HG03521 (cell line): ENCODE data around the gene DUS3L.

Experiments used
- ATAC-seq: cut with Tn5 transposase; IDR thresholded peaks from one replicate; pipeline ENCODE4 v1.9.1; 2021; ENCODE audit warnings: mild to moderate bottlenecking, moderate library complexity; ENCODE audit not compliant: unreplicated experiment

Gene DUS3L

DNA sequence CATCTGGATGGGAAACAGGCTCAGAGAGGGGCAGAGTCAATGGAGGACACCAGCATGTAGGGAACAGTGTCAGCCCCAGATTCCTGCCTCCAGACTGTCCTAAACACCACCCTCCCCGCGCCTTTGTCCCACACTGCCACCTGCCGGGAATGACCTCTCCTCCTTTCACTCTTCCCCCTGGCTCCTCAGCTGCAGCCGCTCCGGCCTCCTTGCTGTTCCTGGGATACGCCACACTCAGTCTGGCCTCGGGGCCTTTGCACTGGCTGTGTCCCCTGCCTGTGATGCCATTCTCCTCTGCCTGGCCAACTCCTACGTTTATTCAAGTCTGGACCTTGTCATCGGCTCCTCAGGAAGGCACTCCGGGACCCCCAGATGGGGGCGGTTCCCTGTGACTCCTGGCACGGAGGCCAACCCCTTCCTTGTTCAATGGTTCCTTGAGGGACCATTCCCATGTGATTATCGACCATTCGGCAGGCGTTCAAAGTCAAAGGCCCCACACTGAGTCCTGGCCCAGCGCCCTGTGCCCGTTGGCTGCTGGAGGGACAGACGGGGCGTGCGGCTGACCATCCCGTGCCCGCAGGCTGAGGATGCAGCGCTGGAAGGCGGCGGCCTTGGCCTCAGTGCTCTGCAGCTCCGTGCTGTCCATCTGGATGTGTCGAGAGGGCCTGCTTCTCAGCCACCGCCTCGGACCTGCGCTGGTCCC, 32.8 kb upstream of the DUS3L start:
- no peak for ATAC-seq

DNA sequence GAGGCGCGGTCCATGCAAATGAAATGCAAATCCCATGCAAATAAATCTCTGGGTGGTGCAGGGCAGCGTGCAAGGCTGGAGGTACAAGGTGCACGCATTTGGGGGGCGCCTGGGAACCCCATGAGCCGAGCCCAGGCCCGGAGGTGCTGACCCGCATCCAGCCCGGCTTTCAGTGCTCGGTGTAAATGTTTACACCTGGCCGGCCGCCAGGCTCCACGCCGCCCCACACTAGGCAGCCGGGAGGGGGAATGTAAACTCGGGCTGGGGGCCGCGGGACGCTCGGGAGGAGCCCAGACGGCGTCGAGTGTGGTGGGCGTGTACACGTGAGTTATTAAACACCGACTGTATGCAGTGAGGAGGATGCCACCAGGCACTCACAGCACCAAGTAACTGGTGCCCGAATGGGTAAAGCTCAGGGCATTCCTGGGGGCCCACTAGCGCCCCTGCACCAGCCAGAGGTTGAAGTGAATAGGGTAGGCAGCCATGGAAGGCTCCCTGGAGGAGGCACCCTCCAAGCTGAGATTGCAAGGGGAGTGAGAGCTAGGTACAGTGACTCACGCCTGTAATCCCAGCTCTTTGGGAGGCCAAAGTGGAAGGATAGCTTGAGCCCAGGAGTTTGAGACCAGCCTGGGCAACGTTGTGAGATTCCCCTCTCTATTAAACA, 31.4 kb upstream of the DUS3L start:
- no peak for ATAC-seq

DNA sequence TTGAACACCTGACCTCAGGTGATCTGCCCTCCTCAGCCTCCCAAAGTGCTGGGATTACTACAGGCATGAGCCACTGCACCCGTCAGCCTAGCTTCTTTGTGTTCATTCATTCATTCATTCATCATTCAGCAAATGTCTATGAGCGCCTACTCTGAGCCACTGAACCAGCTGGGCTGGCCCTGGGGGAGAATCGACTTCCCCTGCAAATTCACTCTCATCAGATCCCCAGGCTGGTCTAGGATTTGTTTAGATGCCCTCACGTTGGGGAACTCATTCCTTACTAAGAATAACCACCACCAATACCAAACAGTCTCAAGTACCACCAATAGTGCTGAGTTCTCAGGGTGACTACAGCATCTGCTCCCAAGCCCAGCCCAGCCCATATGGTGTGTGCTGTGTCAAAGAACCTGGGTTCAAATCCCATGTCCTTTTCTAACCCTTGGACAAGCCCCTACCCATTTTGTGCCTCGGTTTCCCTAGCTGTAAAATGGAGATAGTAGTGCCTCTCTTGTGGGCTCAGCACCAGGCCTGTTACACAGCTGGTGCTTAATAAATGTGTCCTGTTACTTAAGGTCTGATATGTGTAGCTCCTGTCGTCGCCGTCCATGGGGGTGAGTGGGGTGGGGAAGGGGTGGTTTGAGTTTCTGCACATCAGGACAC, 30.7 kb upstream of the DUS3L start:
- no peak for ATAC-seq

DNA sequence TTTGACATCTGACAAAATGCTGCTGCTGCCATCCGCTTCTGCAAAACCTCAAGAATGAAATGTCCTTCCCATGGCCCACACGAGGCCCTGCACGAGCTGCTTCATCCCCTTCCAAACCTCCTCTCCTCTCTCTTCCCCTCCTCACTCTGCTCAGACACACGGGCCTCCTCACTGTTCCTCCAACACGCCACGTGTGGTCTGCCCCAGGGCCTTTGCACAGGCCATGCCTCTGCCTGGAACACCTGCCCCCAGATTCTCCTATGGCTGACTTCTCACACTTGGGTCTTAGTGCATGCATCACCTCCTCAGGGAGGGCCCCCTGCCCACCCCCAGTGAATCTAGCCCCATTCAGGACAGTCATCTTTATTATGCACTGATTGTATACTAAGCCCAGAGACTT, 29.8 kb upstream of the DUS3L start:
- ATAC-seq, result no peak

DNA sequence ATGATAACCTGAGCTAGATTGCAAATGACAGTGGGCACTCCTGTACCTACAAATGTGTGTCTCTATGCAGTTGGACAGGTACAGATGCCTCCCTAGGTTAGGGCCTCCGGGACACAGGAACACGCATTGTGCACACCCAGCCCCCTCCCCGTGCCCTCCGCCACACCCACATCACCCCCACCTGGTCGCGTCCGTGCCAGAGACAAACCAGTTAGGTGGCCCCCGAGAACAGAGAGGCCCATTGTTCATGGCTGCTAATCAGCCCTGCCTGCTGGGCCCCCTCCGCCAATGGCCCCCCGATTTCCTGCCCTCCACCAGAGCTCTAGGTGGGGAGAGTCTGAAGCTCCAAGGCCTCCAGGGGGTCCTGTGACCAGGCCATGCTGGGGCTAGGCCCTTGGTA, 27.6 kb upstream of the DUS3L start:
- ATAC-seq, result no peak

DNA sequence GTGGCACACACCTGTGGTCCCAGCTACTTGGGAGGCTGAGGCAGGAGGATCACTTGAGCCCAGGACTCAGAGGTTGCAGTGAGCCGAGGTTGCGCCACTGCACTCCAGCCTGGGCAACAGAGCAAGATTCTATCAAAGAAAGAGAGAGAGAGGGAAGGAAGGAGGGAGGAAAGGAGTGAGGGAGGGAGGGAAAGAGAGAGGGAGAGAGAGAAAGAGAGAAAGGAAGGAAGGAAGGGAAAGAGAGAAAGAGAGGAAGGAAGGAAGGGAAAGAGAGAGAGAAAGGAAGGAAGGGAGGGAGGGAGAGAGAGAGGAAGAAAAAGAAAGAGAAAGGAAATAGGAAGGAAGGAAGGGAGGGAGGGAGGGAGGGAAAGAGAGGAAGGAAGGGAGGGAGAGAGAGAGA, 26.3 kb upstream of the DUS3L start:
- no peak for ATAC-seq

DNA sequence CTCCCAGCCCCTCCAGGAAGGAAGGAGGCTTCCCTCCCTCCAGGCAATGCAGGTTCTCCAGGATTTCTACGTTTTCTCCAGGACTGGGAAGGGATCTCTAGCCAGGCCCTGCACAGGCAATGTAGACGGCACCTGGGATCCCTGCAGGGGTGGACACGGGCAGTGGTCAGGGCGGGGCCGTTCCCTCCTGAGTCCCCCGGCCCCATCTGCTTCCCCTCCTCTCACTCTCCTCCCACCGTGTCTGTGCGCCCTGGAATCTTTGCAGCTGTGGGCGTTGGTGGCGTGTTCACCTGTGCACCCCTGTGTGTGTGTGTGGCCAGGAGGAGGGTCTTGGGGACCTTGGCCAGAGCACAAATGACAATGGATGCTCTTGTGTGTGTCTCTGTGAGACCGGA, 23.9 kb upstream of the DUS3L start:
- no peak for ATAC-seq

DNA sequence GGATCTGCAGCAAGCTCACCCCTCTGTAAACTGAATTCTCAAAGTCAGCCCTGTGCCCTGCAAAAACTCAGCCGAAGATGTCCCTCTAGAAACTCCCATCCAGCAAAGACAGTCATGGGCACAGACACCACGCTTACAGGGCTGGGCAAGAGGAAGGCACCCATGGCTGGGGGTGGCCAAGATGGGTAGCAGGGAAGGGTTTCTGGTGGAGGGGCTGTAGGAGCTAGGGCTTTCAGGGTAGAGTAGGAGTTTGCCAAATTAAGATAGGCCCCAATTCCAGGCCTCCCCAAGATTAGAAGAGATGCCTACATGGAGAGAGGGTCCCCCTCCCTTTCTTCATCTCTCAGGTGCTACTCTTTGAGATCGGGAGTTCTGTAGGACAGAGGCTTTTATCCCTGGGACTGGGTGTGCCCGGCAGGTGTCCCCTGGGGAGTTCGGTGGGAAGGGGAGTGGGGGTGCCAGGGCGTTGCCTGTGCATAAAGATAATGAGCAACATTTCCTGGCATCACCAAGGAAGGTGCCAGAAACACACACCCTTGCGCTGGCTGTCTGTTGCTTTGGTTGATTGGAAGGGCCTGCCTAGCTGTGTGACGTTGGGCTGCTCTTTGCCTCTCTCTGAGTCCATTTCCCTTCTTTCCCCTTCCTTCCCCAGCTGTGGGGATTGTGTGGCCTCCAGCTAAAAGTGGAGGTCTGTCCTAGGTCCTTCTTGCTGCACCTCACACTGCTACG, 23.3 kb upstream of the DUS3L start:
- no peak for ATAC-seq

DNA sequence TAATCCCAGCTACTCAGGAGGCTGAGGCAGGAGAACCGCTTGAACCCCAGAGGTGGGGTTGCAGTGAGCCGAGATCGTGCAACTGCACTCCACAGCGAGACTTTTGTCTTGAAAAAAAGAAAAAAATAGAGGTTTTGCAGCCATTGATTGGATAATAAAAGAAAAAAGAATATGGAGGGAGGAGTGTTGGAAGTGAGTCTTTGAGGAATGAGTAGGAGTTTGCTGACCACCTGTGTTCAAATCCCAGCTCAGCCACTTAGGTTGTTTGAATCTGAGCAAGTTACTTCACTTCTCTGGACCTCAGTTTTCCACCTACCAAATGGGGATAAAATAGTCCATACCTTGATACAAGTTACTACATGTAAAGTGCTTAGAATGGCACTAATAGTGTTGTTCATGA, 20.2 kb upstream of the DUS3L start:
- no peak for ATAC-seq

DNA sequence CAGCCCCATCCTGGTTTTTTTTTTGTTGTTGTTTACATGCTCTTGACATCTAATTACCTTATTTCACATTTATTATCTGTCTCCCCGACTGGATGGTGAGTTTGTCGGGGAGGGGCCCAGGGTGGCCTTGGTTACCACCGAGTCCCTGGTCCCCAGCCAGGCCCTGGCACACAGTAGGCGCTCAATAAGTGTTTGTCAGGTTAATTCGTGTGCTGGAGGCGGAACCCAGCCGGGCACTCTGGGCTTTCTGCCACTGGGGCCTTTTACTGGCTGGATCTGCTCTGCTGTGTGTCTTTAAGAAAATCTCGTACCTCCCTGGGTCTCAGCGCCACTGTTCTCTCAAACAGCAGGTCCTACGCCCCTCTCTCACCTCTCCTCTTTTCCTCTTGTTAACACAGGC, 18.5 kb upstream of the DUS3L start:
- ATAC-seq, result no peak

DNA sequence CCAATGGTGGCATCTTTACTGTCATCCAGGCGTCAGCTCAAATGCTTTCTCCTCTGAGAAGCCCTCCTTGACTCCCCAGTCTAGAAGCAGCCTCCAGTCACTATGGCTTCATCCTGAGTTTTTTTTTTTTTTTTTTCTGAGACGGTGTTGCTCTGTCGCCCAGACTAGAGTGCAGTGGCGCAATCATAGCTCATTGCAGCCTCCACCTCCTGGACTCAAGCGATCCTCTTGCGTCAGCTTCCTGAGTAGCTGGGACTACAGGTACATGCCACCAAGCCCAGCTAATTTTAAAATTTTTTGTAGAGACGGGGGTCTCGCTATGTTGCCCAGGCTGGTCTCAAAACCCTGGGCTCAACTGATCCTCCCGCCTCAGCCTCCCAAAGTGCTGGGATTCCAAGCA, 18.1 kb upstream of the DUS3L start:
- no peak for ATAC-seq

DNA sequence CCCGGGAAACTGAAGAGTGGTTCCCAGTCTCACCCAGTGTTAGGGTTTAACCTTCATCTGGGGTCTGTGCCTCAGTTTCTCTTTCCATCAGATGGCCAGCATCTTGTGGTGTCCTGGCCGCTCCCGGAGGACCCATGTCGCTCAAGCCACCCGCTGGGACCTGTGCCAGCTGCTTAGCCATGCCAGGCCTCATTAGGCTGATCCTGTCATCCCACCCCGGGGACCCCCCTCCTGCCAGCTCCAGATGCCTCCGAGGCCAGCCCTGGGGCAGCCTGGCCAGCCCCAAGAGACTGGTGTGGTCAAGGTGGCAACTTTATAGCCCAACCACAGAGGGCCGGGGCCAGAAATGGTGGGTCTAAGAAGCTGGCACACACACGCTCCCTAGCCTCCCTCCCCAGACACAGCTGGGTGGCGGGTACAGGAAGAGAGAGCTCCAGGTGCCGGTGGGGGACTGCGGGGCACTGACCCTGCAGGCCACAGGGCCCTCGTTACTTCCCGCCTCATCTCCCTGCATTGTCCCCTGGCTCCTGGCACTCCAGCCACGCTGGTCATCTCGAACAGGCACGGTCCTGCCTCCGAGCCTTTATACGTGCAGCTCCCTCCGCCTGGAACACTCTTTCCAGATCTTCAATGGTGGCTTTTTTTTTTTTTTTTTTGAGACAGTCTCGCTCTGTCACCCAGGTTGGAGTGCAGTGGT, 17.3 kb upstream of the DUS3L start:
- no peak for ATAC-seq

DNA sequence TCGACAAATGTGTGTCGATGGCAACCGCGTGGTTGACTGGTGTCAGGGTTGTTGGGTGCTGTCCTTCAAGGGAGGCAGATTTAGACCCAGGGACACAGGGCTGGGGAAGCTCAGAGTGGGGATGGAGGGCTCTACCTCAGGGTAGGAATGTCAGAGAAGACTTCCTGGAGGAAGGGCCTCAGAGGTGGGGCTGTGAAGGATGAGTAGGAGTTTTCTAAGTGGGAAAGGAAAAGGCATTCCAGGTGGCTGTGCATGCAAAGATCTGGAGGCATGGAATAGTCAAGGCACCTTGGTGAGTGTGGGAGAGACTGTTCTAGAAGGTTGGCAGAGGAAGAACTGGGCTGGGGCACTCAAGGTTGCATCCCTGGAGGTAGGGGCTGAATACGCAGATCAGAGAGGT, 15.9 kb upstream of the DUS3L start:
- ATAC-seq, result no peak

DNA sequence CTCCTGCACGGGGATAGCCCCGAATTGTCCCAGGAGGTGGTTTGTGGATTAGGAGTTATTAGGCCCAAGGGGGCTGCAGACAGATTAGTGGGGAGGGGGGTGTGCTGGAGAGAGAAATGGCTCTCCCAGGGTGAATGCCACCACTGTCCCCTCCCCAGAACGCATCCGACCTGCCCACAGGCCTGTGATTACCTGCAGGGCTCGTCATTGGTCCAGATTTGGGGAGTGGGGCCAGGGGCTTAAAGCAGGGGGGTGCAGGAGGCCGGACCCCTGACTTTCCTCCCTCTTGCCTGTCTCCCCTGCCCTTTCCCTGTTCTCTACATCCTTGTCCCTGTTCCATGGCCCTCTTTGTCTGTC, 15.1 kb upstream of the DUS3L start:
- no peak for ATAC-seq

DNA sequence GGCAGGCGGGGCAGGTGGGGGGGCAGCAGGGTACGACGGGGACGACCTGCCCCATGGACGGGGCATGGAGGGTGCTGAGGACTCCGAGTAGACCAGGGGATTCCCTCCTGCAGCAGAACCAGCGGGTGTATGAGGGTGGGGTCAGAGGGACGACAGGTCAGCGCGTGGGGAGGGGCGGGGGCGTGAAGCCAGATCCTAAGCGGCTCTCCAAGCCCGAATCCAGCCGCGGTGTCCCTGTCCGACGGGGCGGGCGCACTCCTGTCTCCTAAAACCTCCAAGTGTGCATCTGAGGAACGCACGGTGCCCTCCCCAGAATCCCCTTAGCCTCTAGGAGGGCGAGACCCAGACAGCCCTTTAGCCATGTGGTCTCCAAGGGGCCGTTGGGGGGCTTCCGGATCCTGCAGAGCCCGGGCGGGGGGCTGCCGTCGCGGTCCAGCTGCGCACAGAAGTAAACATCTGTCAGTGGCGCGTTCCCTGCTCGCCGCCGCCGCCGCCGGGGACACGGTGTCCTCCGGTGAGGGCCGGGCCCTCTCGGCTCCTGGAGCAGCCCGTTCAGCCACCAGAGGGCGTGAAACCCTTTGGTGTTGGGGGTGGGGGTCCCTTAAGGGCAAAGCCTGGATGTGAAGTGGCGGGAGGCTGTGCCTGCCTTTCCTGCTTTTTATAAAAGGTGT, 14.6 kb upstream of the DUS3L start:
- ATAC-seq, result no peak

DNA sequence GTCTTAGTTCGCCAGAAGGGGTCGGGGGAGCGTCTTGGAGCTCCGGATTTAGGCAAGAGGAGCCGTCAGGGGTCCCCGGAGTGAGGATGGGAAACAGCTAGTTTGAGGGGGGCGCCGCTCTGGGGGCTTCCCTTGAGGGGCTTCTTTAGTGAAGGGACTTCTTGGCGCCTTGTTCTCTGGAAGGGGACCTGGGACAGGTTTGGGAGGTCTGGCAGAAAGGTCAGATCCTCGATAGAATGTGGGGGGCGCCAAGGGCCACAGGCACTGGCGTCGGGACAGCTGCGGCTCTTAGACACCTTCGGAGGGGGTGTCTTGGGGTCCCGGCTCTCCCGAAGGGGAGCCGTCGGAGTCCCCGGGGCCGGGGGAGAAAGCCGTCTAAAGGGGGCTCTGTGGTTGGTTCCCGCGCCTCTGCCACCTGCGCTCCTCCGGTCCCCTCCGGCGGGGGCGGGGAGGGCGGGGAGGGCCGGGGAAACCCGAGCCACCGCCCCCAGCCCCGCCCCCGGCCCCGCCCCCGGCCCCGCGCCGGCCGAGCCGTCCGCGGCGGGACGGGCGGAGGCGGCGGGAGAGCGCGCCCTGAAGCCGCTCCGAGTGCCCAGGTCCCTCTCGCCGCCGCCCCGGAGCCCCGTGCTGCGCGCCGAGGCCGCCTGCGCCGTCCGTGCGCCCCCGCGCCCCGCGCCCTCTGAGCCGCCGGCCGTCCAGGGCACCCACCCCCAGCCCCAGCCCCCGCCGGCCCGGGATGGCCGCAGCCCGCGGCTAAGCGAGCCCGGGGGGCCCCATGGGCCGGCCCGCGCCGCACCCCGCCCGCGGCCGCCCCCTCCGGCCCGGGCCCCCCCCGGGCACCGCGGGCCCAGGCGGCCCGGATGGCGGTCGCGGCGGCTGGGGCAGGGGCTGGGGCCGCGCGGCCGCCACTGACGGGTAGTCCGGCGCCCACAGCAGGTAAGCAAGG, 13.8 kb upstream of the DUS3L start, which contains the start of gene NRTN:
Gene NRTN (plus strand): TSS at position 552 of the 946 bp plus-strand sequence. CDS start 19,099 bp downstream, outside the sequence.
- ATAC-seq, result no peak

DNA sequence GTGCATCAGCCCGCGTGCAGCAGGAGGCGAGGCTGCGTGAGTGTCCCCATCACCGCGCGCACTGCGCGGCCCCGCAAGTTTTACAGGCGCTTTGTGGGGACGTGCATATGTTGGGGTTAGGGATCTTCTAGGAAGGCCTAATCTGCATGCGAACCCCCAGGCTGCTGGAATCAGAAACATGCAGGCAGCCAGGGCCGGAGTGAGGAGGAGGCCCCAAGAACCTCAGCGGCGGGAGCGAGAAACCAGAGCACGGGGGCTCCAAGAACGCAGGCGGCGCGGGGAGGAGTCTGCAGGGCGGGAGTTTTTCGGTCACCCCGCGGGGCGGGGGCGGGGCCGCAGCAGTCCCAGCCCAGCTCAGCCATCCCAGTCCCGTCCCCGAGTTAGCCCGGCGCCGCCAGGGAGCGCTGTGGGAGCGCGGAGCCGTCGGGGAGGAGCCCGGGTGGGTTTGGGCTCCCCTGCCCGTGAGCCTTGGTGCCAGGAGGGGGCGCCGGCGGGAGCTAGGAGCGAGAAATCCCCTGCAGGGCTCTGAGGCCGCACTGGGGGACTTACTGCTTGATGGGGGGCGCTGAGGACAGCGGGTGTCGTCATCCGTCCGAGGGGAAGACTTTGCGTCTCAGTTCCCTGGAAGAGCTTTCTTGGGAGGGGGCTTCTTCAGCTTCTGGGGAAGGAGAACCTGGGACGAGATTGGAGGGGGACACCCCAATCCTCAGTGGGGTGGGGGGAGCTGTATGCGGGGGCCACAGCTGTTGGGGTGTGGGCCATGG, 13.0 kb upstream of the DUS3L start:
- ATAC-seq, result peak; percentile 61

DNA sequence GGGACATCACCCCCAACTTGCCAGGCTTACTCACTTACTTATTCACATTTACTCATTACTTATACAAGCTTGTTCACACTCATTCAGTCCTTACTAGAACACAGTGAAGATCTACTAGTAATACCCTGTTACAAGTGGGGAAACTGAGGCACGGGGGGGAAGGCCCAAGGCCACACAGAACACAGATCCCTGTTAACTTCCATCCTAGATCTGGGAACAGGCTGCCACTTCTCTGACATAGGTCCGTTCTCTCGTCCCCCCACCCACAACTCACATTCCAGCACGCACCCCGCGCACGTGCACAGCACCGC, 12.4 kb upstream of the DUS3L start:
- no peak for ATAC-seq
